HG03575 (cell line): ENCODE measurements around the gene SLC30A4.

Experiments used
- ATAC-seq: cut with Tn5 transposase; IDR thresholded peaks from one replicate; pipeline ENCODE4 v1.9.1; 2021; ENCODE audit not compliant: unreplicated experiment, insufficient number of reproducible peaks, low FRiP score; ENCODE audit errors: extremely low read depth

The SLC30A4 gene

DNA sequence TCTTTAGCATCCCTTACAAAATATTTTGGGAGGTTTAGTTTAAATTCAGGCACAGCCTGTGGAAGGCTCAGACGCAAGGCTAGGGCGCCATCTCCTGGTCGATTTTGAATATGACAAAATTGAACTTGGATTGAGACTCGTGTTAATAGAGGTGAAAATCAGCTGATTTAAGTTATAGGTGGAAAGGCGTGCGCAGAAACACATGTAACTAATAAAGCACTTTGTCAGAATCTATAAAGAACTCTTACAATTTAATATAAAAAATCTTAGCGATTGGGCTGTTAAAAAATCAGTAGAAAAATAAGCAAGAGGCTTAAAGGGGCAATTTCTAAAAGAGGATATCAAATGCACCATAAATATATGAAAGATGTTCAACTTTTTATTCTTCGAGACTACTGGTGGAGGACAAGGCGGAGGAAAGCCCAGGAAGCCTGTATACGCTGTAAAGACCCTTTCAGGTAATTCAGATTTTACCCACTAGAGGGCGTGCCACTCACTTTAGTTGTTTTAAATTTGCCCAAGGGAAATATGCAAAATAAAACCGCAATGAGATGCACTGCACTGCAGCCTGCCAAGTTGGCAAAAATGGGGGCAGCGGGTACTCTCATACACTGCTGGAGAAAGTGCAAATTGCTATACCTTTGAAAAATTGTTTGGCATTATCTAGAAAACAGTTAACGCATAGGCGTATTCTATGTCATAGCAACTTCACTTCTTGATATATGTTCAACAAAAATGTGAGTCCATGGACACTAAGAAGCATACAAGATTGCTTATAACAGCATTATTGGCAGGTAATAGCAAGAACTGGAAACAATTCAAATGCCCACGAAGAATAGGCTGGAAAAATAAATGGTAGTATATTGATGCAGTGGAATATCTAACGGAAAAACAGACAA lies 64.7 kb downstream of the SLC30A4 start:
- ATAC-seq: no peak

DNA sequence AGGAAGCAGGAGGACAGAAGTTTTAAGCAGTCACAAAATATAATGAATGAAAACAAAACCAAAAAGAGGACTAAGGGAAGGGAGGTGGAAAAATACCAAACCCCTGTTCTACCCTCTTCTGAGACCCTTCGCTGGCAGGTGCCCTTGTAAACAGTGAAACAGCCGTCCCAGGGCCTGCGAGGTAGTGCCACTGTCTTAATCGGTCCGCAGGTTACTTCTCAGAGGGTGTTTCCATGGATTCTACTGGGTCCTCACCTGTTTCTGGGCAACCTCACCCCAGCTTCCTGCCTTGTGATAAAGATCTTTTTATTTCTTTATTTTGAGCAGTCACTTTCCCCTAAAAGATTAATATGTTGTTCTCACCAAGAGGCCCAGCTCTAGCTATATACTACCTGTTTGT lies 65.3 kb downstream of the SLC30A4 start:
- no peak for ATAC-seq

DNA sequence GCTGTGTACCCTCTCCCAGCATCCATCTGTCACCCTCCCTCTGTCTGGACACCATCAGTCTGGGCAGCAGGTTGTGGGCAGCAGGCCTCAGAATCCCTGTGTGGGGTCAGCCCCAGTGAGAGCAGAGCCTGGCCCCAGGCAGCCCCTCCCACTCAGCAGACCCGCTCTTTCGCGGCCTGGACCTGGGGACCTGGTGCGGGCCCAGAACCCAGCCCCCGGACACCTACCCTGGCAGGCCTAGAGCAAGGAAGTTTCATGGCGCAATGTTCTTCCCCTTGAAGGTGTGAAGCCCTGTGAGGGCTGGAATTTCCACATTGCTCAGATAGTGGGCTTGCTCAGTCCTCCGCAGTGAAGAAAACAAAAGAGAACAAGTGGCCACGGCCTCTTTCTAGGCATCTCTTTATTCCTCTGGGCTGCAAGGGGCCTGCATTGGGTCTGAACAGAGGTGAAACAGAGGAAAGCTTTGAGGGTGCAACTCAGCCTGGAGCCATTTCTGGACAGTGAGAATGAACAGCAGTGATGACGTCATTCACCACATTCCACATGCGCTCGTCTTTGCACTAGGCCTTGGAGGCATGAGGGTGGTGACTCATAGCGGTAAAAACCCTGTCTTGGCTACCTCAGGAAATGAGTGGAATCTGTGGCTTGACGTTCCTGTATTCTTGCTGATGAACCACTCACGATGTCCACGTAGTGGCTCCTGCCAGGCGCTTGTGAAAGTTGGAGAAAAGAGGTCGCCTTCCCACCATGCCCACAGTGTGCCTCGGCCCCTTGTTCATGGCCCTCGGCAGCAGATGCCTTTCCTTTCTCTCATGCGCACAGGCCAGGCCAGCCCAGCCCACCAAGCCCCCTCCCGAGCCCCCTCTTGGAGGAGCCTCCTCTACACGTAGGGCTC lies 66.1 kb downstream of the SLC30A4 start:
- no peak for ATAC-seq

DNA sequence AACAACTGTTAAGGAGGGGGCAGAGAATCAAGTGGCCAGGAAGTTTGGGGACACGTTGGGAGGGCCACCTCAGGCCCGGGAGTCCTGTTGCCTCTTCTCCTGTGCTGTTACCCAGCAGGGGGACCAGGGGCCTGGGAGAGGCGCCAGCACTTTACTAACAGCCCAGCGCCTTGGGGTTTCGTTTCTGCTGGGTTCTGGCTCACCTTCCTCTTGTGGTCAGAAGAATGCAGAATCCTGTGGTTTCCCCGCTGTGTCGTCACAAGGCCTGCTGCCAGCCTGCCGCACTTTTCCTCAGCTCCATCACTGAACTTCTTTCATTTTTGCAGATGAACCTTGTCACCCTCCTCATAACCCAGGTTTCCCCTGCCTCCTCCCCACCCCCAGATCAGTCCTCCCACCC lies 67.7 kb downstream of the SLC30A4 start:
- no peak for ATAC-seq

DNA sequence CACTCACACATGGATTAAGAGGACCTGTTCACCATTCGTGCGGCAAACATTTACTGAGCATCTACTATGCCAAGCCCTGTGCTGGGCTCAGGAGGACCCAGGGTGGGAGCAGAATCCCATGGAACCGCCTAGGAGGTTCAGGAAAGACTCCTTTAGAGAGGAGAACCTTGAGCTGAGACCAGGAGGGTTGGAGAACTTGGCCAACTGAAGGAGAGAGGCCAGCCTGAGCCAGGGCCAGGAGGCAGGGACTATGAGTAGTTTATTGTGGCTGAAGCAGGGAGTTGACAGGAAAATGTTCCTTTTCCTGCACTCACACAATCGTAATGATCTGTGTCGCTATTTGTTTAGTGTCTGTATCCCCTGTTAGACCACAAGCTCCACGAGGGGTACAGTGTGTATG lies 71.3 kb downstream of the SLC30A4 start:
- ATAC-seq: no peak

DNA sequence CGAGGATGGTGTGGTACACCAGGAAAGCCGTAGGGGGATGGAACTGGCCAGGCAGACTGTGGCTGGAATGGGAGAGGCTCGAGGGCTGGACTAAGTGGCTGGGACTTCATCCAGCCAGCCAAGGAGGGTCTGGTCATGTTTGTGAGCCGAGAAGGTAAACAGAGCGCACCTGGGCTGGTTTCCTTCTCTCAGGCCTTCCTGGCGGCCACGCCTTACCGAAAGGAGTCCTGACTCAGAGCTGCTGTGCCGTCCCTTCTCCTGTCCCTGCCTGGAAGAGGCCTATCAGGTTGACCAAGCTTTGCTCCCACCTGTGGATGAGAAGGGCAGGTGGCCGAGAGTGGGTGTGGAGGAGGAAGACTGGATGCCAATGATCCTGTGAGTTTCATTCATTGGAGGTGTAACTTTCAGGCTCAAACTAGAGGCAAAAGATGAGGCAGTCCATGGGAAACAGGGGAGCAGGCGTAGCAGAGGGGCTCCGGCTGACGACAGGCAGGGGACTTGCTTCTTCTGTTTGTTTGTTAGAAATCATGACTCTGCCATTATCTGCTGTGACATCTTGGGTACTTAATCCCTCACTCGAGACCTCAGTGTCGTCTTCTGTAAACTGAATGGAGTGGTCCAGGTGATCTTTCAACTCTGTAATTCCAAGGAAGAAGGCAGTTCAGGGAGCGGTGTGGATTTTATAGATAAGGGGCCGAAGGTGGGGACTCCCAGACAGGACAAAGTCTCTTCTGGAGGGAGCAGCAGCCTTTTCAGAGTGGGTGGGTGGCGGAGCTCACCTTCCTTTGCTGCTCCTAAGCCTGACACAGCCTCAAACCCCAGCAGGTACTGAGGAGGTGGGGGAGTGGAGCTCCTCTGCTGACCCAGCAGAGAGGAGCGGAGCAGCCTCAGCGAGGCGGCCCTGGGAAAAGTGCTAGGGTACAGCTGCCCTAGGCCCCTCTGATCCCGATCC lies 72.4 kb downstream of the SLC30A4 start:
- no peak for ATAC-seq

DNA sequence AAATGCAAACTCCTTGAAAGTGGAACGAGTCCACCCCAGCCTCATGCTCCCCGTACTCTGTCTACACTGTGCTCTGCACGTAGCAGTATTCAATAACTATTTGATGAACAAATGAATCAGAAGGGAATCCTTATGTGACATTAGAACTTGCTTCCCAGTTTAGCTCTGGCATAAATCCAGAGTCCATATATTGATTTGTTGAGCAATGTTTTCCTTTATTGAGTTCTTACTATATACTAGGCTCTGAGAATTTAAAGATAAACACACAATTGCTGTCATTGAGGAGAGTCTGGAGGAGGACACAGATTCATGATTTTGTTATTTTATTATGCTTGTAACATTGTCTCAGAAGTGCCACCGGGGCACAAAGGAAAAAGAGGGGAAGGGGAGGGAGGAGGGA lies 73.2 kb downstream of the SLC30A4 start:
- no peak for ATAC-seq

DNA sequence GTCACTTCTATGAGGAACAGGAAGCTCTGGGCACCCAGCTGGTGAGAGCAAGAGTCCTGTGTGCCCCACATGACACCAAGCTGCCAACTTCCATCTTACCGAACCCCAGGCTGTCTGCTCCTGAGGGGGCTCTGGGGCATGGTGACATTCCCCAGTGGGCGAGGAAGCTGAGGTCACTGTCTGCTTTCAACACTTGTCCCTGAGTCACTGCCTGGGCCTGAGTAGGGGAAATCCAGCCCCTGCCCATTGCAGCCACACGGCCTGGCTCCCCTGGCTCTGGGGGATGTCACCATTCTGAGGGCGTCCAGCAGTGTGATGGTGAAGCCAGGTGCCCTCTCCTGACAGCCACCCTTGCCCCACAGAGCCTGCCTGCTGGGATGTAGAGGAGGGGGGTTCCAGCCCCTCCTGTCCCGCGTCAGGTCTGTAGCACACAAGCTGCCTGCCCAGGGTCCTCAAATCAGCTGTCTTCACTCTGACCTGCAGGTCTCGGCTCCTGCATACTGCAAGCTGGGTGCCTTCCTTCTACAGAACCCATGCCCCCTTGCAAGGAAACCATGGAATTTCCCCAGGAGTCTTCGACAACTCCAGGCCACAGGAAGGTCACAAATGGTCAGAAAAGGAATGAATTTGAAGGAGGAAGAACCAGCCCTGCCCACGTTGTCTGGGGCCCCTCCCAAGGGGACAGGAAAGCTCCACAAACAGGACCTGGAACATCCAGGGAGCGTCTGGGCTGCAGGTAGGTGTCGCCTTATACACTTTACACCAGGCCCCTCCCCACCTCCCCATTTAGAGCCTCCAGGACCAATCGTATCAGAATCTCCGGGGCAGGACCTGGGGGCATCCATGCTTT lies 74.3 kb downstream of the SLC30A4 start:
- no peak for ATAC-seq

DNA sequence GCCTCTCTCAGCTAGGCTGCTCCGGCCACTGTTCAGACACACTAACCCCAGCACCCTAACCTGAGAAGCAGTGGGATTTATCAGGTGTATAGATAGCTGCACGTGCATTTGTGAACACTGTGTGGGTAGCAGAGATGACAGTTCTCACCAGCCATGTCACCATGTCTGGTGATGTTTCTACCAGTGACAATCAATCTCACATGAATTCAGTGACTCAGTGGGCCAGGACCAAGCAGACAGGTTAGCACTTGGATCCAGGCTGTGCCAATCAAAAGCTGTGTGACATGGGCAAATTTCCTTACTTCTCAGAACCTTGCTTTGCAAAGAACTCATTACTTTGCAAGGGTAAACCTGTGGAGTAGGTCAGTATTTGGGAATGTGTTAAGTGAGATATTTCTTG lies 78.9 kb downstream of the SLC30A4 start:
- ATAC-seq: no peak

DNA sequence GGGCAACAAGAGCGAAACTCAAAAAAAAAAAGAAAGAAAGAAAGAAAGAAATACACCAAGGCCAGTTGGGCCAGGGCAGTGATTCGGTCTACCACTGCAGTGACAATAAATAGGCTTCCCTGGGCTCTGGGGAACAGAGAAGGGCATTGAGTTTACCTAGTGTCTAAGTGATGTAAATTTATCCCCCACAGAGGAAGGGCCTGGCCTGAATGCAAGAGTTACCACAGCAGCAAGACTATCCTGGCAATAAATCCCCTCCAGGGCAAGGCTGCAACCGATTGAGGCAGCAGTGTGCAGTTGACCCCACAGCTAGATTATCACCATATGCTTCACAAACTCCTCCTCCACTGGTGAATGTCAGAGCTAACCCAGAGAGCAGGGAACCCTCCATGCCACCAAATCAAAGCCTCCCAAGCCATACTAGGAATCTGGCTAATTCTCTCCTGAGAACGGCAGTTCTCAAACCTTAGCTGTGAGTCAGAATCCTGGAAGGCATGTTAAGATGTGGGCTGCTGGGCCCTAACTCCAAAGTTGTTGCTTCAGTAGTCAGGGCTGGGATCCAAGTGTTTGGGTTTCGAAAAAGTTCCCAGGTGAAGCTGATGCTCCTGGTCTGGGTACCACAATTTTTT lies 79.9 kb downstream of the SLC30A4 start:
- ATAC-seq: no peak

DNA sequence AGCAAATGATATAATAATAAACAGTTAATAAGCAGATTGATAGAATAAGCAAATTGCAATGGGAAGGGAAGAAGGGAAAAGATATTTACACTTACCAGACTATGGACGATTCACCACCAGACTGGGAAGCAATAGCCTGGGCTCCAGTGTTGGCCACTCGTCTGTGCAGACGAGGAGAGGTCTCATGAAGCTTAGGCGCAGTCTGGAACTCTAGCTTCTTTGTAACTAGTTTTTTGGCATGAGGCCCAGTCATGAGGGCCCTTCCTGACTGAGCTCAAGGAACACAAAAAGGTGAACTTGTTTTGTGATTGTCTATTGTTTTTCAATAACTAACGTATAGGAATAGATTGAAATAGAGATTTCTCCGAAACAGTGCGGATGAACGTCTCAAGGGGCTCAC lies 80.9 kb downstream of the SLC30A4 start:
- ATAC-seq: no peak

DNA sequence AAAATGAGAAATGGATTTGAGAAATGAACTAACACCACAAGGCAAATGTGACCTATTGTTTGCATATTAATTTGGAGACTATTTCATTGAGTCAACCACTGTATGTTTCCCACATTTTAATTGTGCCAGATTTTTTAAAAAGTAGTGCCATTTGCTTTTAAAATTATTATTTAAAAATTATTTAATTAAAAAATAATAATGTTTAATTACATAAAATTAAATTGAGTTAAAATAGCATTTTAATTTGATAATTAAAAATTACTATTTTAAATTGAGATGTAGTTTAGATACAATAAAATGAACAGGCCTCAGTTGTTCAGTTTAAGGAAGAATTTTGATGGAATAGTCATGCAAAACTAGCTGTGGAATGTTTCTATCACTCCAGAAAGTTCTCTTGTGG lies 81.5 kb downstream of the SLC30A4 start:
- no peak for ATAC-seq

DNA sequence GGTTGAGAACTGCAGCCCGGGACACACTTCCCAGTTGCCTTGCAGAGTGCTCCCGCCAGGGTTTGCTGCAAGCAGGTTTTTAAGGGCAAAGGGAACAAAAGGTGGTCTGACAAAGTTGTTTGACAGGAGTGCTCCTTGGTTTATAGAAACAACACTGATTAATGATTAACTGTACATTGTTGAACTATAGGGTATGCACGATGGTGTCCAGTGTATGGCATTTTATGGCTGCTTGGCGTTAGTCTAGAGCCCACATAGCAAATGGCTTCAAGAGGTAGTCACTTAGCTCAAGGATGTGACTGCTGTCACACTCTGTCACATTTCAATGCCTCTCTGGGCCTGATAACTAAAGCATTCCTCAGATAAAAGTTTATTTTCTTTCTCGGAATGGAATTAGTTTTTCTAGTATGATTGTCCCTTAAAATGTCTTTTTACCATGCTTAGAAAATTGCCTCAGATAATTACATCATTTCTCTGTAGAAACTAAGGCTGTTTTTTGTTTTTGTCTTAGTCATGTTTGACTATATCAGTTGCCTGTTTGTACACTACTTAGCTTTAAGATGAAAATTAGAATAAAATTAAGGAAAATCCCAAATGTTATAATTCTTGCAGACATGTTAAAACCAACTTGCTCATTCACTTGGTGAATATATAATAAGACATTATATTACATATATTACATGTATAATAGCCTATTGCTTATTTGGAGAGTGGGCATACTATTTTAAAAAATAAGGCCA lies 82.9 kb downstream of the SLC30A4 start:
- ATAC-seq: no peak

DNA sequence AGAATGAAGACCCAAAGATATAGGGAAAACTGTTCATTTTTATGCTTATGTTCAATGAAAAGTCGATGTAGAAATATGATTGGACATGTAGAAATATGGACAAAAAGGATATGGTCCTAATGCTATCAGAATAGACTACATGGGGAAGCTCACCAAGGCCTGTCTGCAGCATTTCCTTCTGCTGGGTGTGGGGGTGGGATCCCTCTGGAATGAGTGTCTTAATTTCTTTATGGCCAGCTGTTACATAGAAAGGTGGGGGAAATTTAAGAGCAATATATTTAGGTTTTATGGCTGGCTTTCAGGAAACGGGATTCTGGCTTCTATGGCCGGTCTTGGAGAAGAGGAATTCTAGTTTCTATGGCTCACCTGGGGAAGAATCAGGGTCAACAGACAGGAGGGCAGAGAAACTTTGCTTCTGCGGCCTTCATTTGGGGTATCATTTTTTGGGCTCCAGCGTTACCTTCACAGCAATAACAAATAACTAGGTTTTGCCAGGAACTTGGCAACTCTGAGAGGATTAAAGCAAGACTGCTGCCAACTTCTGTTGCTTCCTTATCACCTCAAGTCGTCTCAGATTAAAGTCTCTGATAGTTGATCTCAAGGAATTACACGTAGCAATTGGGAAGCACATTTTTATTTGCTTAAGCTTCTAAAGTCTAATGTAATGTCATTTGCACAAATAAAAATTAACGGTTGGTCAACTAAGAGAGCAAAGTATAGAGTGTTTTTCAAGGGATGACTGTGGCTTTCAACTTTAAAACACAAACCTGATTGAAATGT lies 87.2 kb downstream of the SLC30A4 start:
- no peak for ATAC-seq

DNA sequence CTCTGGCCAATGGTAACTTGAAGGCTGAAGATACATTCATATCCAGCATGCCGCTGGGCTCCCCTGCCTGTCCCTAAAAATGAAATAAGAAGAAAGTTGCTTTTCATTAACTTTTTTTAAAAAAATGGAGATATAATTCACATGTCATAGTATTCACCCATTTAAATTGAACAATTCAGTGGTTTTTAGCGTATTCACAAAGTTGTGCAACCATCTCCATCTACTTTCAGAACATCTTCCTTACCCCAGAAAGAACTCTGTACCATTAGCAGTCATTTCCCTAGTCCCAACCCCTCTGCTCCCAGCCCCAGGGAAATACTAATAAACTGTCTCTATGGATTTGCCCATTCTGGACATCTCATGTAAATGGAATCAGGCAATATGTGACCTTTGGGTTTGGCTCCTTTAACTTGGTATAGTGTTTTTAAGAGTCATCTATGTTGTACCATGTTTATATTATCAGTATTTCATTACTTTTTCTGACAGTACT lies 88.4 kb downstream of the SLC30A4 start:
- no peak for ATAC-seq

DNA sequence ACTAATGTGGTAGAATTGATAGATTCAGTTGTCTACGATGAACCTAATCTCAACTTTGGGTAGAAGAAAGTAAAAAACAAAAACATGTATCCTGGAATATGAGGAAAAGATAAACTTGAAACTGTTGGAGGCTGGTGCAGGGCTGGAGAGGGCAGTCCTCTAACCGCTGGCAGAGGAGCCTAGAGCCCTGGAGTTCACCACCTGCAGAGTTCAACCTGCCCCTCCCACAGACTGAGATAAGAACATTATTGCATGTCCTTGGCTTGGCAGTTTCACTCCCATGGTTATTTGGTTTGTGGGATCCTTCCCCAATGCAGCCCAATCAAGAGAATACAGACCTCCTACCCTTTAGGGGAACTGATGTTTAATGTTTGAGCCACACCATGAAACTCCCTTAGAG lies 91.0 kb downstream of the SLC30A4 start:
- no peak for ATAC-seq
